H1 (cell line): Measurements from ENCODE around the gene DPPA4. TPM values are rescaled to one million over a fixed set of nuclear protein-coding genes. Genes with fewer than 3 reads are reported as not detected.

Source experiments
- MAX ChIP-seq: IDR thresholded peaks from 2 replicates; pipeline ENCODE4 v1.6.1; 2012; ENCODE audit warnings: inconsistent platforms
- NANOG ChIP-seq: IDR thresholded peaks from 2 replicates; pipeline ENCODE4 v1.6.1; 2011; ENCODE audit warnings: low read length, low read depth, mild to moderate bottlenecking, inconsistent platforms; ENCODE audit not compliant: insufficient read depth, poor library complexity, severe bottlenecking
- SIX5 ChIP-seq: IDR thresholded peaks from 2 replicates; pipeline ENCODE4 v1.6.1; 2011; ENCODE audit warnings: mild to moderate bottlenecking, low read depth, low read length
- polyA plus RNA-seq, 7 experiments: library from polyadenylated mRNA; depleted of rRNA in 3 of 7; stranded (reverse) in 5 of 7; unstranded in 2 of 7; fragments of >200 nt in 5 of 7; fragments of 200-250 nt in 2 of 7; gene quantifications; 1 replicate in 5 of 7; 2 replicates in 1 of 7; 4 replicates in 1 of 7; pipeline versions ENCODE4 v1.2.1 to v1.2.3, GENCODE V29; 2011 to 2013; ENCODE audit warnings: missing spikeins in 2 of 7, mixed read lengths in 2 of 7
- total RNA-seq: library from RNA; stranded (reverse); fragmentation: NEBNext Ultra II Directional; extraction: Animal tissue kit (Norgen Biotek cat#: 25700); gene quantifications from 2 replicates; pipeline ENCODE4 v1.2.1, GENCODE V29; 2021

The DPPA4 gene
- total and polyA plus RNA-seq, 2 of the 8 experiments (the other 6 are each of a cell fraction or from before 2014, with no cell fraction given) = 424 to 772 TPM

GRCh38 chr3:109313061-109313460 lies 24.3 kb downstream of the DPPA4 start (continued):
- no peak for TF ChIP-seq SIX5
- TF ChIP-seq MAX = no peak
- no peak for TF ChIP-seq NANOG
